Upper lobe of right lung (tissue), 1 donor: ENCODE results near the gene TSPO. TPM values are rescaled to one million over a fixed set of nuclear protein-coding genes. Genes with fewer than 3 reads are reported as not detected.

Experiments used
- ATAC-seq: fragments of 200-7000 bp; cut with Tn5 transposase; one replicate; pipeline ENCODE4 v1.9.1; 2020; ENCODE audit warnings: mild to moderate bottlenecking, moderate library complexity
- DNase-seq: peaks from one replicate; pipeline ENCODE4 v3.0.0-alpha.2; 2020
- H3K27ac ChIP-seq: fragments of 200-600 bp; one replicate; pipeline ENCODE4 v1.8.0; 2022
- H3K27me3 ChIP-seq: fragments of 200-600 bp; one replicate; pipeline ENCODE4 v1.8.0; 2022; ENCODE audit warnings: mild to moderate bottlenecking
- H3K36me3 ChIP-seq: fragments of 200-600 bp; one replicate; pipeline ENCODE4 v1.8.0; 2022
- H3K4me1 ChIP-seq: fragments of 200-600 bp; one replicate; pipeline ENCODE4 v1.8.0; 2022
- H3K4me3 ChIP-seq: fragments of 200-600 bp; one replicate; pipeline ENCODE4 v1.8.0; 2022; ENCODE audit warnings: mild to moderate bottlenecking
- H3K9me3 ChIP-seq: fragments of 200-600 bp; one replicate; pipeline ENCODE4 v1.8.0; 2022
- intact Hi-C: fragments of 100-400 bp; cut with DNase I; formaldehyde crosslinking; loops from one replicate; pipeline ENCODE4 v1.11.0; 2022
- total RNA-seq: library from RNA; stranded (reverse); fragmentation: NEBNext Ultra II Directional; extraction: Animal tissue kit (Norgen Biotek cat#: 25700); gene quantifications from one replicate; pipeline ENCODE4 v1.2.1, GENCODE V29; 2021
- TF ChIP-seq, protein P1 (sequence below): fragments of 200-600 bp; IDR thresholded peaks from one replicate; pipeline ENCODE4 v1.8.0; 2022; ENCODE audit warnings: antibody characterized with exemption
- donor health status: DM: no; HTN: yes; CAD: no; lungs with severe emphysema.

TSPO gene
- total RNA-seq, 1 donor from 2014 or later, result 185 TPM

DNA sequence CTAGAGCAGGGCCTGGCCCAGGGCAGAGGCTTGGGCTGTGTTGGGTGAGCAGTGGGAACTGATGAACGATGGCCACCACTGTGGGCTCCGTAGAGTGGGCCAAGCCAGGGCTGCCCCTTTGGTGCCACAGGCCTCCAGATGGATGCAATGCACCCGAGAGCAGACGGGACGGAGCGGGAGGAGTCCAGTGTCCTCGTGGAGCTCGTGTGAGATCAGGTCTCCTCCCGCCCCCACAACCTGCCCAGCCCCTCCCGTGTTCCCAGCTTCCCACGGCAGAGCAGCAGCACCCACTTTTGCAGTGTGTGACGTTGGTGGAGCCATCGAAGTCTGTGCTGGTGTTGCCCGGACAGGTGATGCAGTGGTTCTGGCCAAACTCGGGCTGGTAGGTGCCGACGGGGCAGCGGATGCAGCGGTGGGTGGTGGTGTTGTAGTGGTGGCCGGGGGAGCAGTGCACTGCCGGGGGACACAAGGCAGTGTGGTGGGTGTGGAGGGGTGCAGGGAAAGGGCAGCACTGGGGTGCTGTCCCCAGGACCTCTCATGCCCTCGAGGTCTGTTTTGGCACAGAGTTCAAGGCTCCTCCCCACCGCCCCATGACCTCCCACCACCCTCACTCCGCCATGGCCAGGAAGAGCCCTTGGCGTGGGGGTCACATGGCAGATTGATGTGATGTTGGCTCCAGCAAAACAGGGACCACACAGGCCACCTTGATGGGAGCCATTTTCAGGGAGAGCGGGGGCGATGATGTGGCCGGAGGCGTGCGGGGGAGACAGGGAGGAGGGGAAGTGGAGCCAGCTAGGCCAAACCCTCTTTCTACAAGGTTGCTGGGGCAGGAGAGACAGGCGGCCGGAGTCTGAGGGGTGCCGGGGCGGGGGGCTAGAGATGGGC, 59.5 kb downstream of the TSPO start:
- H3K4me3 ChIP-seq, result no peak overlapping the region
- no peak overlapping the region for H3K27ac ChIP-seq
- no peaks in the 10 kb centered on the region for H3K4me1 ChIP-seq
- no peak for DNase-seq
- H3K9me3 ChIP-seq, result no peaks in the 10 kb centered on the region
- ATAC-seq, result no peak
- H3K36me3 ChIP-seq, result no peaks in the 10 kb centered on the region
- TF ChIP-seq, protein P1, sequence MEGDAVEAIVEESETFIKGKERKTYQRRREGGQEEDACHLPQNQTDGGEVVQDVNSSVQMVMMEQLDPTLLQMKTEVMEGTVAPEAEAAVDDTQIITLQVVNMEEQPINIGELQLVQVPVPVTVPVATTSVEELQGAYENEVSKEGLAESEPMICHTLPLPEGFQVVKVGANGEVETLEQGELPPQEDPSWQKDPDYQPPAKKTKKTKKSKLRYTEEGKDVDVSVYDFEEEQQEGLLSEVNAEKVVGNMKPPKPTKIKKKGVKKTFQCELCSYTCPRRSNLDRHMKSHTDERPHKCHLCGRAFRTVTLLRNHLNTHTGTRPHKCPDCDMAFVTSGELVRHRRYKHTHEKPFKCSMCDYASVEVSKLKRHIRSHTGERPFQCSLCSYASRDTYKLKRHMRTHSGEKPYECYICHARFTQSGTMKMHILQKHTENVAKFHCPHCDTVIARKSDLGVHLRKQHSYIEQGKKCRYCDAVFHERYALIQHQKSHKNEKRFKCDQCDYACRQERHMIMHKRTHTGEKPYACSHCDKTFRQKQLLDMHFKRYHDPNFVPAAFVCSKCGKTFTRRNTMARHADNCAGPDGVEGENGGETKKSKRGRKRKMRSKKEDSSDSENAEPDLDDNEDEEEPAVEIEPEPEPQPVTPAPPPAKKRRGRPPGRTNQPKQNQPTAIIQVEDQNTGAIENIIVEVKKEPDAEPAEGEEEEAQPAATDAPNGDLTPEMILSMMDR, result no peak
- no peaks in the 10 kb centered on the region for H3K27me3 ChIP-seq
- intact Hi-C loops, result no loop called here

DNA sequence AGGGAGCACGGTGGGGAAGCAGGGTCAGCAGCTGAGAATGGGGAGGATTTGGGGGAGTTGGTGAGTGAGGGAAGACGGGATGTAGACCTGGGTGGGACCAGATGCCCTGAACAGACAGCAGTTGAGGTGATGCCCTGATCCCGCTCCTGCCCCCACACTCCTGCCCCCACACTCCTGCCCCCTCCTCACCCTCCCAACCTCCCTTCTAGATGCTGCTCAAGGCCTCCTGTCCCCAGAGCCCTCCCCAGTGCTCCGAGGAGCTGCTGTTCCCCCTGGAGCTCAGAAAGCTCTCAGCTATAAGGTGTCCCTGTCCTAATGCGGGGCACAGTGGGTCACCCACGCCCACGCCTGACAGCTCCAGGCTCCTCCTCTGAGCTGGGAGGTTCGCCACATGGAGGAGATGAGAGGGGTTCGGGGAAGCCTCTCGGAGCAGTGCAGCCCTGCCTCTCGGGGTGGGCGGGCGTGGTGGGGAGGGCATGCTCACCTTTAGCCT, 60.6 kb downstream of the TSPO start:
- TF ChIP-seq, protein P1, result no peak
- DNase-seq (no peak), ATAC-seq (no peak)
- intact Hi-C loops, result no loop called here
- Histone ChIP-seq H3K9me3 (no peaks in the 10 kb centered on the region), H3K27me3 (no peaks in the 10 kb centered on the region), H3K27ac (no peak overlapping the region), H3K4me1 (no peaks in the 10 kb centered on the region), H3K36me3 (no peaks in the 10 kb centered on the region), H3K4me3 (no peak overlapping the region)

DNA sequence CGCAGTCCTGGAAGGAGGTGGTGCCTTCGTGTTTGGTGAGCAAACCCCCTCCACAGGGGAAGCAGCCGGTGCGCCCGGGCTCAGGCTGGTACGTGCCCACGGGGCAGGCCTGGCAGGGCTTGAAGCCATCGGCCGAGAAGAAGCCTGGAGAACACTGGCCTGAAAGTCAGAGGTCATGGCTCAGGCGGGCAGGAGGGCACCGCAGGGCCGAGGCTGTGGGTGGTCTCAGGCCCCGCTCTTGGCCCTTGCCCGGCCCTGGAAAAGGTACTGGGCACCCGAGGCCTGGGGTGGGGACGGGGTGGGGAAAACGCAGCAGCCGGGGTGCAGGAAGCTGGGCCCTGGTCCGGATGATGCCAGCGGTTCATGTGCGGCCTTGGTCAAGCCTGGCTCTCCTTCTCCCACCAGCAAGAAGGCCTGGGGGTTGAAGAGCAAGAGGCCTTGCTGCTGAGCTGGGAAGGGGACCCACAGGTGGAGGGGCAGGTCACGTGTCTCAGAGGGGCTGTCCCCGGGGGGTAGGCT, 61.1 kb downstream of the TSPO start:
- ATAC-seq, result no peak
- Histone ChIP-seq H3K9me3 (no peaks in the 10 kb centered on the region), H3K27me3 (no peaks in the 10 kb centered on the region), H3K4me1 (no peaks in the 10 kb centered on the region), H3K27ac (no peak overlapping the region), H3K36me3 (no peaks in the 10 kb centered on the region), H3K4me3 (no peak overlapping the region)
- intact Hi-C loops, result no loop called here
- TF ChIP-seq, protein P1, result no peak
- no peak for DNase-seq

Other genes with a start within 250 kb of the TSPO start
- 128 TPM for gene PACSIN2, start 136.4 kb upstream of the TSPO start, total RNA-seq
- 5.1 TPM for gene TTLL1, start 62.2 kb upstream of the TSPO start, total RNA-seq
- gene BIK, start 40.8 kb upstream of the TSPO start, total RNA-seq, result 0.87 TPM
- 12.1 TPM for gene MCAT, start 8.2 kb upstream of the TSPO start, total RNA-seq
- 20.5 TPM for gene TTLL12, start 35.6 kb downstream of the TSPO start, total RNA-seq
- 36.0 TPM for gene SCUBE1, start 191.8 kb downstream of the TSPO start, total RNA-seq